GM12891 (cell line): ENCODE results near the gene ENG.

ENCODE experiments used
- DNase-seq: peaks from one replicate; pipeline ENCODE4 v3.0.0; 2011; ENCODE audit warnings: low spot score; ENCODE audit not compliant: insufficient read length
- FAIRE-seq: peaks from 2 replicates; lab custom pipeline; 2011; peaks lifted over from hg19 to GRCh38; lab: Jason Lieb, UNC
- PAX5 ChIP-seq: IDR thresholded peaks from 2 replicates; pipeline ENCODE4 v1.6.1; 2011; ENCODE audit warnings: low read length, moderate library complexity, mild to moderate bottlenecking; ENCODE audit not compliant: insufficient read depth, severe bottlenecking
- POLR2A ChIP-seq: IDR thresholded peaks from 2 replicates; pipeline ENCODE4 v1.6.1; 2011; ENCODE audit warnings: low read depth, low read length, control low read depth
- POLR2AphosphoS5 ChIP-seq: IDR thresholded peaks from 2 replicates; pipeline ENCODE4 v1.6.1; 2011; ENCODE audit warnings: low read depth, low read length, control low read depth
- POU2F2 ChIP-seq: IDR thresholded peaks from 2 replicates; pipeline ENCODE4 v1.6.1; 2011; ENCODE audit warnings: low read depth, mild to moderate bottlenecking, control low read depth, low read length, moderate library complexity
- SPI1 ChIP-seq: IDR thresholded peaks from 2 replicates; pipeline ENCODE4 v1.6.1; 2011; ENCODE audit warnings: low read depth, low read length, control low read depth
- TAF1 ChIP-seq: IDR thresholded peaks from 2 replicates; pipeline ENCODE4 v1.6.1; 2011; ENCODE audit warnings: low read depth, low read length, control low read depth

ENG gene

DNA sequence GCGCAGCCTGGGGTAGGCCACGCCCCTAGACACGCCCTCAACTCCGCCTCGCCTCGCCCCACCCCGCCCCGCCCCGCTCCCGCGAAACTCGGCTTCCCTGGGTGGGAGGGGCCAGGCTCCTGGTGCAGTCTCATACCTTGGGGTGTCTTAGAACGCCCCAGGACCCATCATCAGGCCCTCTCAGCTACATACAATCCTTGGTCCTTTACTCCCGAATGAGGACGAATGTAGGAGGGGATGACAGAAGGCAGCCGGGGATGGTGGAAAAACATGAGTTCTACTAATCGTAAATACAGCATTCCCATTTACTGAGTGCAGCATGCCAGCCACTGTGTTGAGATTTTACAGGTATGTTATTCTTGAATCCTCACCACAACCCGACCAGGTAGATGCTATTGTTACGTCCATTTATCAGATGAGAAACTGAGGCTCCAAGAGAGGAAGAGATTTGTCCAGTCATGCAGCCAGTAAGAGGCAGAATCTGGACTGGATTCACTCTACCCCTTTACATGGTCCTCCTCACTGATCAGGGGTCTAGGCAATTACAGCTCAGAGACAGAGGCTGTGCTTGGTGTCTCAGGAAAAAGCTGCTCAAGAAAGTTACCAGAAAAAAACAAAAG, 82.8 kb downstream of the ENG start:
- TF ChIP-seq TAF1 (no peak), POU2F2 (no peak), PAX5 (no peak), POLR2AphosphoS5 (no peak), POLR2A (no peak), SPI1 (no peak)
- FAIRE-seq (no peak), DNase-seq (no peak)

- TF ChIP-seq PAX5 (peak; percentile 3), TAF1 (no peak)
- peak; percentile 95 for DNase-seq
- FAIRE-seq: peak; percentile 99
Measured at GRCh38 chr9:127770905-127771569, 83.4 kb downstream of the ENG start.

DNA sequence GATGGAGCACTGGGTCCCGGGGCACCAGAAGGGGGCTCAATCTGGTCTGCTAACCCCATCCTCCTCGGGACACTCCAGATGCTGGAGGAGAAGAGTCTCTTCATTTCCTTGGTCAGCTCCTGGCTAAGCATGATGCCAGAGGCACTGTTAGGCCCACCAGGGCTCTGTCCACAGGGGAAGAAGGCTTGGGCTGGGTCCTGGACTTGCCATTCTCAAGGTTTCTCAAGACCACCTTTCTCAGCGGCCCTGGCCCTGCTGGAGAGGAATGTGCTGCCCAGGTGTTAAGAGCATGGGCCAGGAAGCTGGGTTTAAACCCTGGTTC, 83.9 kb downstream of the ENG start:
- no peak for FAIRE-seq

GRCh38 chr9:127769929-127770582, 84.4 kb downstream of the ENG start:
- FAIRE-seq (no peak), DNase-seq (no peak)
- TF ChIP-seq POLR2A (no peak), TAF1 (no peak)

More for the DNA sequence above, 83.9 kb downstream of the ENG start:
- DNase-seq: no peak
- TF ChIP-seq SPI1: no peak
- no peak for TF ChIP-seq POU2F2
- no peak for TF ChIP-seq POLR2A
- TF ChIP-seq POLR2AphosphoS5: no peak
- TF ChIP-seq TAF1: no peak
- TF ChIP-seq PAX5: no peak

DNA sequence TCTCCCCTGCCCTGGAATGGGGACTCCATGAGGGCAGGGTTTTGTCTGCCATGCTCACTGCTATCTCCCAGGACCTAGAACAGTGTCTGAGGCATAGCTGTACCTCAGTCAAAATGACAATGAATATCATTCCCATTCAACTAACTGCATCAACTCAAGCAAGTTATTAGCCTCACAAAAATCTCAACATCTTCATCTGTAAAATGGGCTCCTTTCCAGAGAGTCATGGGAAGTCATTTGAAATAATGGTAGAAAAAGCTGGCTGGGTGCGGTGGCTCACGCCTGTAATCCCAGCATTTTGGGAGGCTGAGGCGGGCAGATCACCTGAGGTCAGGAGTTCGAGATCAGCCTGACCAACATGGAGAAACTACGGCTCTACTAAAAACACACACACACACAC, 85.4 kb downstream of the ENG start:
- TF ChIP-seq TAF1: no peak
- TF ChIP-seq POLR2A: no peak
- TF ChIP-seq PAX5: no peak
- no peak for TF ChIP-seq SPI1
- no peak for TF ChIP-seq POU2F2
- TF ChIP-seq POLR2AphosphoS5: no peak
- no peak for DNase-seq
- FAIRE-seq: no peak

DNA sequence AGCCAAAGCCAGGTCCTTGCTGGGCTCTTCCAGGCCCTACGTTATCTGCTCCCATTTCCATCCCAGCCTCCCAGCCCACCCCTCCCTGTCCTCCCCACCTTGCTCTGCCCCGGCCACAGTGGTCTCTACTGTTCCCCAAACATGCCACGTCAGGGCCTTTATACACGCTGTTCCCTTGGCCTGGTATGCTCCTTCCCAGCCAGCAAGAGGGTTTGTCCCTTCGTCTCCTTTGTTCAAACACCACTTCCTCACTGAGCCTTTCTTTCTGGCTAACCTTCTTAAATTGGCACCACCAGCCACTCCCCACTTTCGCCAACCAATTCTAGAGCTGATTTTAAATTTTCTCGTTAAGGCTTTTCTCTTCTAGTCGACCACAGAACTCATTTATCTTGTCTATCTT, 85.8 kb downstream of the ENG start:
- TF ChIP-seq POLR2A: no peak
- no peak for TF ChIP-seq TAF1
- no peak for TF ChIP-seq POLR2AphosphoS5
- no peak for TF ChIP-seq SPI1
- no peak for TF ChIP-seq POU2F2
- no peak for TF ChIP-seq PAX5
- FAIRE-seq (no peak), DNase-seq (no peak)

- DNase-seq (no peak), FAIRE-seq (no peak)
- TF ChIP-seq TAF1 (no peak), POLR2AphosphoS5 (no peak), POLR2A (no peak), SPI1 (no peak), PAX5 (no peak), POU2F2 (no peak)
Measured at GRCh38 chr9:127767909-127768331, 86.5 kb downstream of the ENG start.

DNA sequence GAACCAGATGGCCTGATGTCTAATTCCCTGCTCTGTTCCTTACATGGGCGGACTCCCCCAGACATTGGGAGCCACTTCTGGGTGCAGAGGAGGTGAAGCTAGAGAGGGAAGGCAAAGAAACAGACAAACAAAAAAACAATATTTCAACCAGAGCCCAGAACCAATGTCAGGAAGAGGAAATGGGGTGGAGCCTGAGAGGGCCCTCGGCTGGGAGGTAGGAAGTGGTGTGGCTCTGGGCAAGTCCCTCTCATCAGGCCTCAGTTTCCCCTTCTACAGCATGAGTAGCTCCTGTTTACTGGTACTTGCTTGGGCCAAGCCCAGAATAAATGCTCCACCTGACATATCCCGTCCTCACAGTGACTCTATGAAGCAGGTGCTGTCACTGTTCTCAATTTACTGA, 87.0 kb downstream of the ENG start:
- no peak for DNase-seq
- no peak for FAIRE-seq
- TF ChIP-seq POU2F2: no peak
- TF ChIP-seq PAX5: no peak
- no peak for TF ChIP-seq POLR2A
- no peak for TF ChIP-seq TAF1
- no peak for TF ChIP-seq POLR2AphosphoS5
- no peak; the same call in 1 of the 2 replicates for TF ChIP-seq SPI1

DNA sequence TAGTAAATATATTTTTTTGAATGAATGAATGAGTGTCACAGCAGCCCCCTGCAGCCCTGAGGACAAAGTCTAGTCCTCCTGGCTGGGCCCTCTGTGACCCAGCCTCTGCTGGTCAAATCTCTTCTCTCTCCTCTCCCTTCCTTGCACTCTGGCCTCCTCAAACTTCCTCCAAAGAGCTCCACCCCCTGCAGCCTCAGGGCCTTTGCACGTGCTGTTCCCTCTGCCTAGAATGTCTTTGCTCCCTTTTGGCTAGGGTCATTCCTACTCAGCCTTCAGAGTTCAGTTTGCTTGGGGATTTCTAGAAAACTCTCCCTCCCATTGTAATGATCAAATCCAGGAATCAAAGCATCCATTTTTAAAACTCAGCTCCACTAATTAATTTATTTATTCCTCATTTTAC, 89.0 kb downstream of the ENG start:
- DNase-seq: no peak
- no peak for FAIRE-seq
- no peak for TF ChIP-seq SPI1
- no peak for TF ChIP-seq POLR2A
- TF ChIP-seq POU2F2: no peak
- TF ChIP-seq POLR2AphosphoS5: no peak
- TF ChIP-seq TAF1: no peak
- TF ChIP-seq PAX5: no peak
